ENCODE measurements around the gene CKLF. TPM values are rescaled to one million over a fixed set of nuclear protein-coding genes. Genes with fewer than 3 reads are reported as not detected.

CKLF gene
- total and polyA plus RNA-seq, 2 donors from 2014 or later: 28.7 to 42.4 TPM

- DNase-seq (no peak), FAIRE-seq (no peak)
- Histone ChIP-seq H3K36me3 (ENCODE audit: control insufficient read depth in 2 of 3, insufficient read depth in 3 of 3, low read length in 3 of 3) (no peaks in the 10 kb centered on the region), H3K27me3 (ENCODE audit: control insufficient read depth, insufficient read depth, low read length) (no peaks in the 10 kb centered on the region), H3K9me3 (ENCODE audit: control insufficient read depth in 2 of 3, insufficient read depth in 1 of 3, low read length in 3 of 3) (no peaks in the 10 kb centered on the region), H3K9ac (ENCODE audit: low read length in 3 of 3) (no peak overlapping the region), H3K27ac (ENCODE audit: low read depth in 2 of 2, low read length in 2 of 2) (no peak overlapping the region), H3K4me1 (ENCODE audit: control insufficient read depth in 2 of 3, insufficient read depth in 2 of 3, low read depth in 1 of 3, low read length in 3 of 3) (peaks cover 0 to 7% (median 5%) of the 10 kb centered on the region in 3 donors), H3K4me3 (ENCODE audit: low read length in 3 of 3) (no peak overlapping the region)
- no peak for TF ChIP-seq CTCF (IDR thresholded peaks at IDR 0.05; ENCODE audit: borderline replicate concordance, extremely low read depth, insufficient read depth)
- intact Hi-C loops (cut with DNase I): no loop called here
These were observed 48.8 kb upstream of the CKLF start for GRCh38 chr16:66503612-66504011.

GRCh38 chr16:66507731-66508239 is 44.6 kb upstream of the CKLF start:
- H3K4me3 ChIP-seq (ENCODE audit: low read length in 3 of 3): no peak overlapping the region
- no peaks in the 10 kb centered on the region for H3K27me3 ChIP-seq (ENCODE audit: control insufficient read depth, insufficient read depth, low read length)
- H3K9ac ChIP-seq (ENCODE audit: low read length in 3 of 3): no peak overlapping the region
- H3K27ac ChIP-seq (ENCODE audit: low read depth in 2 of 2, low read length in 2 of 2): peak overlapping the region in 1 of 2 donors; percentile 0
- peaks cover 0 to 37% (median 32%) of the 10 kb centered on the region in 3 donors for H3K4me1 ChIP-seq (ENCODE audit: control insufficient read depth in 2 of 3, insufficient read depth in 2 of 3, low read depth in 1 of 3, low read length in 3 of 3)
- TF ChIP-seq CTCF (IDR thresholded peaks at IDR 0.05; ENCODE audit: borderline replicate concordance, extremely low read depth, insufficient read depth): no peak
- no peak for FAIRE-seq
- DNase-seq: no peak
- H3K36me3 ChIP-seq (ENCODE audit: control insufficient read depth in 2 of 3, insufficient read depth in 3 of 3, low read length in 3 of 3): no peaks in the 10 kb centered on the region
- no peaks in the 10 kb centered on the region for H3K9me3 ChIP-seq (ENCODE audit: control insufficient read depth in 2 of 3, insufficient read depth in 1 of 3, low read length in 3 of 3)
- intact Hi-C loops (cut with DNase I): no loop called here

GRCh38 chr16:66508248-66508913 is 44.0 kb upstream of the CKLF start:
- FAIRE-seq (peak; percentile 66), DNase-seq (peak in 2 of 5 donors; percentile 22 to 36)
- intact Hi-C loops (cut with DNase I): no loop called here

More at GRCh38 chr16:66508248-66508913, 44.0 kb upstream of the CKLF start:
- H3K9ac ChIP-seq (ENCODE audit: low read length in 3 of 3): peak overlapping the region in 1 of 3 donors; percentile 51
- TF ChIP-seq CTCF (IDR thresholded peaks at IDR 0.05; ENCODE audit: borderline replicate concordance, extremely low read depth, insufficient read depth): no peak
- H3K4me3 ChIP-seq (ENCODE audit: low read length in 3 of 3): no peak overlapping the region
- H3K27ac ChIP-seq (ENCODE audit: low read depth in 2 of 2, low read length in 2 of 2): peak overlapping the region; percentile 58 to 78
- peaks cover 0 to 3% (median 2%) of the 10 kb centered on the region in 3 donors for H3K36me3 ChIP-seq (ENCODE audit: control insufficient read depth in 2 of 3, insufficient read depth in 3 of 3, low read length in 3 of 3)
- H3K9me3 ChIP-seq (ENCODE audit: control insufficient read depth in 2 of 3, insufficient read depth in 1 of 3, low read length in 3 of 3): no peaks in the 10 kb centered on the region
- no peaks in the 10 kb centered on the region for H3K27me3 ChIP-seq (ENCODE audit: control insufficient read depth, insufficient read depth, low read length)
- peaks cover 0 to 41% (median 36%) of the 10 kb centered on the region in 3 donors for H3K4me1 ChIP-seq (ENCODE audit: control insufficient read depth in 2 of 3, insufficient read depth in 2 of 3, low read depth in 1 of 3, low read length in 3 of 3)
